Urinary bladder (tissue), 4 donors: Measurements from ENCODE around the gene CEACAM4. TPM values are rescaled to one million over a fixed set of nuclear protein-coding genes. Genes with fewer than 3 reads are reported as not detected.

Experiments used
- DNase-seq: peaks from one replicate; pipeline ENCODE4 v3.0.0-alpha.2; 2015; ENCODE audit errors: extremely low spot score
- H3K27ac ChIP-seq: one replicate; pipeline ENCODE4 v1.5.1; 2013; ENCODE audit warnings: low read depth, mild to moderate bottlenecking, moderate library complexity
- H3K36me3 ChIP-seq: one replicate; pipeline ENCODE4 v1.6.1; 2013; ENCODE audit warnings: mild to moderate bottlenecking, moderate library complexity; ENCODE audit not compliant: insufficient read depth
- H3K4me1 ChIP-seq: one replicate; pipeline ENCODE4 v1.6.1; 2013; ENCODE audit warnings: mild to moderate bottlenecking, moderate library complexity; ENCODE audit not compliant: insufficient read depth
- H3K4me3 ChIP-seq: one replicate; pipeline ENCODE4 v1.5.1; 2013; ENCODE audit warnings: low read depth, low read length
- WGBS: extraction: QIAGEN DNeasy Blood & Tissue Kit; methylation state at CpG from one replicate; pipeline ENCODE4 v1.1.7; 2013; 5-methylcytosine and 5-hydroxymethylcytosine counted together
- polyA plus RNA-seq: library from polyadenylated mRNA; stranded (reverse); fragments of 200-250 nt; gene quantifications from one replicate; pipeline ENCODE4 v1.2.3, GENCODE V29; 2013
- total RNA-seq: library from RNA; depleted of rRNA; stranded (reverse); fragments of >200 nt; gene quantifications from one replicate; pipeline ENCODE4 v1.2.3, GENCODE V29; 2014
- donor health status: healthy with polysubstance abuse.
- donor health status: healthy.

The CEACAM4 gene
- total and polyA plus RNA-seq, 2 donors: 1.6 TPM; not detected in 1

DNA sequence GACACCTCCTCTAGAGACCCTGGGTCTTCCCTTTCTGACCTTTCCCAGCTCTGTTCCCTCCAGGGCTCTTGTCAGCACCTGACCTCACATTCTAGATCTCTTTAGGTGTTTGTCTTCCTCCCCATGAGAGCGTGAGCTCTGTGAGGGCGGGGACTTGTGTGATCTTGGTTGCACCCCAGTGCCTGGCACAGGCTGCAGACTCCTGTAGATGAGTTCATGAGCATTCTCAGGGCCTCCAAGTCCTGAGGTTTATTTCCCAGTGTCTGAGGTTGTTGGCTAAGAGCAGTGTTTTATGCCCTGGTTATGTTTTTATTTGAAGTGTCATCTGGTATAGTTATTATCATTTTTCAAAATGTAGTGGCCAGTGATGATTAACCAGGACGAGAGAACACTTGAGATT, 596 bp downstream of the CEACAM4 start:
- WGBS: 57% methylated on average over 3 of the region's 3 CpGs
- H3K4me1 ChIP-seq: no peaks in the 10 kb centered on the region
- DNase-seq: no peak
- H3K36me3 ChIP-seq: no peaks in the 10 kb centered on the region
- H3K27ac ChIP-seq: no peak overlapping the region
- no peak overlapping the region for H3K4me3 ChIP-seq

DNA sequence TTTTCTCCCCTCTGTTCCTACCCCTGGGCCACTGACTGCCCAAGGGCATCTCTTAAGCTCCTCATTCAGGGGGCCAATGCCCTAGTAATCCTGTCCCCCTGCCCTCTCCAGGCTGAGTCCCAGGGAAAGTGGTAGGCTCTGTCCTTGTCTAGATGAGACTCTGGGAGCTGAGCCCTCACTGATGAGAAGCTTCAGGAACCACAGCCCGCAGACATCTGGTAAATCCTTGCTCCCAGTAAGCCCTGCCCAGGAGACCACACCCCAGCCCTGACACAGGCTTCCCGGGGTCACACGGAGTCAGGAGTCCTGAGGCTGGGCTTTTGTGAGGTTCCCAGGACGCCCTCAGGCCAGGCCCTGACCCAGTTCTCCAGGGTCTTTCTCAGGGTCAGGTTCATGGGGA, 1.9 kb downstream of the CEACAM4 start:
- WGBS: 51% methylated on average over 4 of the region's 4 CpGs
- DNase-seq: no peak
- H3K27ac ChIP-seq: no peak overlapping the region
- no peak overlapping the region for H3K4me3 ChIP-seq
- H3K4me1 ChIP-seq: no peaks in the 10 kb centered on the region
- no peaks in the 10 kb centered on the region for H3K36me3 ChIP-seq

DNA sequence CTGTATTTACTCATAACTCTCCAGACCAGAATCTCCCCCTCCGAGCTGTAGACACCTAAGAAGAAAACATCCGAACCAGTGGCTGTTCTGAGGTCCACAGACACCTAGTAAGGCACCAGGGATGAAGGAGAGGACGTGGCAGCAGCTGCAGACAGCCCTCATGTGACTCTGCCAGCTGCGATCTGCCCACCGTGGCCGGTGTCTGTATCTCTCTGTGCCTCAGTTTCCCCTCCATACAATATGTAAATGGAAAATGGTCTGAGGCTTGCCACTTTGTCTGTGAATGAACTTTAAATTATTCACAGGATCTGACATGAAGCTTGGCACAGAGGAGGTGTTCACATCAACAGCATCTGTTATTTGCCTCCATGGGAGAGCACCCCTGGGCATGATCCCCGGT, 2.4 kb downstream of the CEACAM4 start:
- 70% methylated on average over 7 of the region's 7 CpGs for WGBS
- DNase-seq: no peak

DNA sequence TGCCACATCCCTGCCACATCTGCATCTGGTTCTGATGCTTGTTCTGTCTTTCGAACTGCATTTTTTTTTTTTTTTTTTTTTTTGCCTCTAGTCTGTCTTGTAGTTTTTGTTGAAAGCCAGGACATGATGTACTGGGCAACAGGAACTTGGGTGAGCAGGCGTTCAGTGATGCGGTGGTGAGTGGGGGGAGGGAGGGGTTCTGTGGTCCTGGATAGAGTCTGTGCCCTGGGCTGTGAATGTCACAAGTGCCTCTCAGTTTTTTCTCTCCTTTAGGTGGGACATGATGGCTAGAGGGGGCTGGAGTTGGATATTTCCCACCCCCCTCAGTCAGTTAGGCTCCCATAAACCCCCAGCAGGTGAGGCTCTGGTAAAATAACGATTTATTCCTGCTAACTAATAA, 3.5 kb downstream of the CEACAM4 start:
- DNase-seq: no peak
- WGBS: 57% methylated on average over 4 of the region's 4 CpGs
- Histone ChIP-seq H3K4me3 (no peak overlapping the region), H3K36me3 (no peaks in the 10 kb centered on the region), H3K27ac (no peak overlapping the region), H3K4me1 (no peaks in the 10 kb centered on the region)

More for the DNA sequence above, 2.4 kb downstream of the CEACAM4 start:
- H3K4me1 ChIP-seq: no peaks in the 10 kb centered on the region
- no peaks in the 10 kb centered on the region for H3K36me3 ChIP-seq
- no peak overlapping the region for H3K27ac ChIP-seq
- no peak overlapping the region for H3K4me3 ChIP-seq

DNA sequence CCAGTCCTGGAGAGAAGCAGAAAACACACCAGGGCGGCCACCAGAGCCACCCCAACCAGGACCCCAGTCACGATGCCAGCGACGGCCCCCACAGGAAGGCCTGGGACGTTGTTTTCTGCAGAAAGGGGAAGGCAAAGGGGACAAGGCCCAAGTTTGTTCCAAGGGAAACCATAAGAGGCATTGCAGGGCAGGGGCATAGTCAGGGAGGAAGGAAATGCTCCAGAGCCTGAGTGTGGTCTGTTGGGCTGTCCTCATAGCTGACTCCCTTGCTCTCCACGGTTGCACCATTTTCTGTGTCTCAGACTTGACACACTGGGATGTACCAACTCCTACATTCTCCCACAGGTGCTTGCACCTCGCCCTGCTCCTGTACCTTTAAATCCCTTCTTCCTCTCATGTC, 5.2 kb downstream of the CEACAM4 start:
- H3K4me3 ChIP-seq: no peak overlapping the region
- DNase-seq: no peak
- WGBS: 55% methylated on average over 7 of the region's 7 CpGs
- H3K4me1 ChIP-seq: no peaks in the 10 kb centered on the region
- no peak overlapping the region for H3K27ac ChIP-seq
- no peaks in the 10 kb centered on the region for H3K36me3 ChIP-seq

DNA sequence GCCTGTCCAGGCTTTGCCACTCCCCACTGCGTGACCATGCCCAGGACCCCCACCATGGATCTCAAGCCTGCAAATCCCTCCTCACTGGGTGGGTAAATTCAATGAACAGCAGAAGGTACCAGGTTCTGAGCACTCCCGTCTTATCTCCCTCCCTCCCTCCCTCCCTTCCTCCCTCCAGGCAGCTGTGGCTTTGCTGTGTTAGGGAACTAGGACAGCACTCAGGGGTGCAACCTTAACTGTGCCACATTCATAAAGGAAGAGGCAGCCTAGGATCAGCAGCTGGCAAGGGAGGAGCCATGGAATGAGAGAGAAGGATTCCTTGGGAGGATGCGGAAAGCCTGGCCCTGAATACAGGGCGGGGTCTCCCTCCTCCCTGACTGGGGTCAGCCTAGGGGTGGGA, 5.6 kb downstream of the CEACAM4 start:
- WGBS: 53% methylated on average over 4 of the region's 4 CpGs
- DNase-seq: no peak

DNA sequence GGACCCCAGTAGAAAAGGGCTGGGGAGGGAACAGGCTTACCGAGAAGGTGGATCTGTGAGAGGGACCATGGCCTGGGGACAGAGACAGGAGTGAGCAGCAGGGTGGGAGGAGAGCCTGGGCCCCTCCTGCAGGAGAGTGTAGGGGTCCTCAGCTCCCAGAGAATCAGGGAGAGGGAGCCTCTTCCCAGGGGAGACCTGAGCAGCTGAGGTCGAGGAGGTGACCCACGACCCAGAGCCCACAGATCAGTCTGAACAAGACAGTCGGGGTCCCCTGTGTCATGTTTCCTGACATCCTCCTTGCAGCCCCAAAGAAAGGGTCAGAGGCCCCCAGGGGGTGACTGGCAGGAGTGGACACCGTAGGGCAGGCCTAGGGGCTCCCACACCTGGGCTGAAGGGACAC, 6.7 kb downstream of the CEACAM4 start:
- Histone ChIP-seq H3K4me1 (no peaks in the 10 kb centered on the region), H3K4me3 (no peak overlapping the region), H3K36me3 (no peaks in the 10 kb centered on the region), H3K27ac (no peak overlapping the region)
- DNase-seq: no peak
- 67% methylated on average over 5 of the region's 5 CpGs for WGBS

More for the DNA sequence above, 5.6 kb downstream of the CEACAM4 start:
- Histone ChIP-seq H3K36me3 (no peaks in the 10 kb centered on the region), H3K4me1 (no peaks in the 10 kb centered on the region), H3K27ac (no peak overlapping the region), H3K4me3 (no peak overlapping the region)

DNA sequence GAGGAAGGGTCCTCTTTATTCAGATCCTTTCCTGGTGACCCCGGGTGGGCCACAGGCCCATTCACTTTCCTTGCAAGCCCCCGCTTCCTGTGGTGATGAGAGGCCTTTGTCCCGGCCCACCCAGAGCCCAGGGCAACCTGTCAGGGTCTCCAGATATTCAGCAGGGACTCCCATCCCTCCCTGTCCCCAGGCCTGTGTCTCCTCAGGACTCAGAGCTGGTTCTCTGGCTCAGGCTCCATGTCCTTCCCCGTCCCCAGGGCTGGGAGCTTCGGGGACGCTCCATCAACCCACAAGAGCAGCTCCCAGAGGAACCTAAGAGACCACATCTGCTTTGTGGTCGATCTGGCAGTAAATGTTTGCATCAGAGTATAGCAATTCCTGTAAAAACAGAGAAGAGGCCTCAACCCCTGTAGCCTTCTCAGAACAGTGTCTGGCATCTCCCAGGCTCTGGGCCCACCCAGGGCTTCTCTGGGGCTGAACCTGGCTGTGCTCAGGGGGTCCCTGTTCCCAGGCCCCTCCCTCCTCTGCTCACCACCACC, 7.8 kb downstream of the CEACAM4 start:
- Histone ChIP-seq H3K36me3 (no peaks in the 10 kb centered on the region), H3K4me1 (no peaks in the 10 kb centered on the region), H3K27ac (no peak overlapping the region), H3K4me3 (no peak overlapping the region)
- DNase-seq: no peak
- 40% methylated on average over 7 of the region's 7 CpGs for WGBS

DNA sequence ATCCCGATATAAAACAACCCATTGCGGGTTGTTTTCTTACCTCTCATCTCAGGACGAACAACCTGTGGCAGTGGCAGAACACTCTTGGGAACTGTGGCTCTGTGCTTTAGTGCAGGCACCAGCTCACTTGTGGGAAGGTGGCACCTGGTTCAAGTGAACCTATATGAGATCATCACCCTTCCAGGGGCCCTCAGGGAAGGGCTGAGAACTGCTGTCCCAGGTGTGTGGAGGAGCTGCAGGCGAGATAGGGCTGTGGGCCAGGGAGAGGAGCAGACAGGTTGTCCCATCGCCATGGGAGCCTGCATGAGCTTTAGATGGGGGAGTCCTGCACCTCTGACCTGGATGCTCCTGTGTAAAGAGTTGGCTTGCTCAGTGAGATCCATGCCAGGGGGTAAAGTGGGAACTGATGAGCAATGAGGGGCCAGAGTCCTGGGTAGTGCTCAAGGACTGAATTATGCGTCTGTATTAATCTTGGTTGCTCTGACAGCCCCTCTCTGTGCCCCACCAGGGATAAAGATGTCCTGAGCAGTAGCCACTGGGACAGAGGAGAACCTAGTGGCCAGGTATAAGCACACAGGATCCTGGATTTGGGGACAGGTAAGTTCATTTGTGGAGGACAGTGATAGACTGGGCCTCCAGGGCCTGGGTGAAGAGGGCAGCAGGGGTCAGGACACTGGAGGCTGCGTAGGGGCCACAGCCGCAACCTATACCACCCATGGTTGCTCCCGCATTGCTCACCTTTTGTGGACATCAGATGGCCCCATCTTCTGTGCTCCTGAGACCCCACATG, 8.7 kb downstream of the CEACAM4 start:
- no peak overlapping the region for H3K27ac ChIP-seq
- H3K36me3 ChIP-seq: no peaks in the 10 kb centered on the region
- WGBS: 80% methylated on average over 9 of the region's 9 CpGs
- H3K4me3 ChIP-seq: no peak overlapping the region
- H3K4me1 ChIP-seq: no peaks in the 10 kb centered on the region
- no peak for DNase-seq

DNA sequence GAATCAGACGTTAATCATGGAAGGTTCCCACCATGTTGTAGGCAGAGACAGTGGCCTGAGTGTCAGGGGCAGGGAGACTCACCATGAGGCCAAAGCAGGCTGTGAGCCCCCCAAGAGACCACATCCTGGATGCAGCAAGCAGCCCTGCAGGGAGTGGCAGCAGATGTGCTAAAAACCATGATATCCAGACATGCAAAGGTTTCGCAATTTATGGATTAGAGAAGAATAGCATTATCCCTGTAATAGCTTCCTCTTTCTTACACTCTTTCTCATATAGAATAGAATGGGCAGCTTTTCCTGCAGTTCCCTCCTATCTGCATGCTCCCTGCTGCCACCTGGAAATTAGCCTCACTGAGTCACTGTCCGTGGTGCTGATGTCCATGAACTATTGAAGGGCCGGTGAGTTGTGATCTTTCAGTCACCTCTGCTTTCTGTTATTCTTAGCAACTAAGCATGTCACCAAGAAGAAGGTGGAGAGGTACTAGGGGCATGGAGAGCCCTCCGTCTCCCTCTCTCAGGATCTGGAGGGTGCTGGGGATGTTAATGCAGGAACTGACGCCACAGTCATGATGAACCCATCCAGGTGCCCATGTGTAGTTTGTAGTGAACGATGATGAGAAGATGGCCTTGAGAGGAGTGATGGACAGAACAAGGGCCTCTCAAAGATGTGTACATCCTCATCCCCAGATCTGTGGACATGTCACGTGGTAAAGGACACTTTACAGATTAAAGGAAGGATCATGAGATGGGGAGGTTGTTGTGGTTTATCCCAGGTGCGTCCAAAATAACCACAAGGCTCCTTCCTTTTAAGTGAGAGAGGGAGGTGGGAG, 9.9 kb downstream of the CEACAM4 start:
- Histone ChIP-seq H3K36me3 (no peaks in the 10 kb centered on the region), H3K4me1 (no peaks in the 10 kb centered on the region), H3K27ac (no peak overlapping the region), H3K4me3 (no peak overlapping the region)
- no peak for DNase-seq
- 42% methylated on average over 9 of the region's 9 CpGs for WGBS

DNA sequence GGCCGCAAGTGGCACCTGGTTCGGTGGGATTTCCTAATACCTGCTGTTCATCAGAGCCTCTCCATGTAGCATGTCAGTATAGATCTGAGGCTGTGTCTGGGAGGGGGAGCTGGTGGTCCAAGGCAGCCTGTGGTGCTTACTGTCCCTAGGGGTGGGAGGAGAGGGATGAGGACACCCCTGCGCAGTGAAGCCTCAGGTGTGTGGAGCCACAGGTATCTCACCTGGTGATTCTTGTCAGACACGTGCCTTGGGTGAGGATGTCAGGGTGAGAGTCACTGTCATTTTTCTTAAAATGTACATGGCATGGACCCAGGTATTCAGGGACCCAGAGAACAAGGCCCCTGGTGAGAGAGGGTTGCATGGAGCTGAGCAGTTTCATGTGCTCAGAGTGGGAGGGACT, 11.7 kb downstream of the CEACAM4 start:
- Histone ChIP-seq H3K36me3 (no peaks in the 10 kb centered on the region), H3K27ac (no peak overlapping the region), H3K4me1 (no peaks in the 10 kb centered on the region), H3K4me3 (no peak overlapping the region)
- DNase-seq: no peak
- 79% methylated on average over 4 of the region's 4 CpGs for WGBS

DNA sequence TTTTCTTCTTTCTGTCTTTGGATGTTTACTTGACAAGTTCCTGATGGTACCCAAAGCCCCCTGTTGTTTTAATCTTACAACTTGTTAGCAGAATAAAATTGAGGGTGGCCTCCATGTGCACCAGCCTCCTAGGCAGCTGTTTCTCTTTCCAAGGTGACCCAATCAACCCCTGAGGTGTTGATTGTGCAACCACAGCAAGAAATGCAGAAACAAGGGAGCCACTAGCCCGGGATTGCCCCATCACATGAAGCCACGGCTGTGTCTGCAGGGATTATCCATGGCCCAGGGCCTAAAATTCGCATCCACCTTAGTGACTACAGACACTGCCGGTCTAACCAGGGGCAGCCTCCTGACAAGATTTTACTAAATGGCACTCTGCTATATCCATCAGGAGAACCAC, 14.4 kb downstream of the CEACAM4 start:
- no peak overlapping the region for H3K4me3 ChIP-seq
- H3K36me3 ChIP-seq: no peaks in the 10 kb centered on the region
- no peak for DNase-seq
- H3K27ac ChIP-seq: no peak overlapping the region
- 70% methylated on average over 4 of the region's 4 CpGs for WGBS
- no peaks in the 10 kb centered on the region for H3K4me1 ChIP-seq

DNA sequence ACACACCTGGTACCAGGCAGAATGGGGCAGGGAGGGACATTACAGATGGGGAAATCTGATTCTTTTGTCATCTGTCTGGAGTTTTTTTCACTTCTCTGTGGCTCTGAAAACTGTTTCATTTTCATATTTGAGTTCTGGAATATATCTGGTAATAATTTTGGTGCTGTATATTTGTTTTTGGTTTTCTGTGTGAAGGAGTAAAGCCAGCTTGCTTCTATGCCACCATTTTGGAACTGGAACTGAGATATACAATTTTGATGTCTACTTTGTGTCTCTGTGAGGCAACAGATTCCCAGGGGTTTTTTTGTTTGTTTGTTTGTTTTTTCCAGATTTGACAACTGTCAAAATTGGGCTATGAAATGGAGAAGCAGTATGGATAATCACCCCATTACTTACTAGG, 16.1 kb downstream of the CEACAM4 start:
- Histone ChIP-seq H3K27ac (no peak overlapping the region), H3K4me1 (no peaks in the 10 kb centered on the region), H3K36me3 (no peaks in the 10 kb centered on the region), H3K4me3 (no peak overlapping the region)
- no peak for DNase-seq

DNA sequence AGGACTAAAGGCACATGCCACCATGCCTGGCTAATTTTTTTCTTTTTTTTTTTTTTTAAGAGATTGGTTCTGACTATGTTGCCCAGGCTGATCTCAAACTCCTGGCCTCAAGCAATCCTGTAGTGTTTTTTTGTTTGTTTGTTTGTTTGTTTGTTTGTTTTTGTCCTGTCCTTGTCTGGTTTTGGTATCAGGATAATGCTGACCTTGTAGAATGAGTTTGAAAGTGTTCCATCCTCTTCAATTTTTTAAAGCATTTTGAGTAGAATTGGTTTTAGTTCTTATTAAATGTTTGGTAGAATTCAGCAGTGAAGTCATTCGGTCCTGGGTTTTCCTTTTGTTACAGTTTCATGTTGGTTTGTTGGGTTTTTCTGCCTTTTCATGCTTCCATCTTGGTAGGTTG, 19.2 kb downstream of the CEACAM4 start:
- no peak for DNase-seq
- Histone ChIP-seq H3K27ac (no peak overlapping the region), H3K4me1 (no peaks in the 10 kb centered on the region), H3K4me3 (no peak overlapping the region), H3K36me3 (no peaks in the 10 kb centered on the region)
- WGBS: 69% methylated on average over 1 of the region's 1 CpG
